Activated T-cell treated with anti-CD3 and anti-CD28 coated beads for 24 hours (primary cell): Measurements from ENCODE around the gene PITPNB.

Experiments used
- DNase-seq: peaks from one replicate; pipeline ENCODE4 v3.0.0-alpha.2; 2020; ENCODE audit warnings: low read depth

PITPNB gene

DNA sequence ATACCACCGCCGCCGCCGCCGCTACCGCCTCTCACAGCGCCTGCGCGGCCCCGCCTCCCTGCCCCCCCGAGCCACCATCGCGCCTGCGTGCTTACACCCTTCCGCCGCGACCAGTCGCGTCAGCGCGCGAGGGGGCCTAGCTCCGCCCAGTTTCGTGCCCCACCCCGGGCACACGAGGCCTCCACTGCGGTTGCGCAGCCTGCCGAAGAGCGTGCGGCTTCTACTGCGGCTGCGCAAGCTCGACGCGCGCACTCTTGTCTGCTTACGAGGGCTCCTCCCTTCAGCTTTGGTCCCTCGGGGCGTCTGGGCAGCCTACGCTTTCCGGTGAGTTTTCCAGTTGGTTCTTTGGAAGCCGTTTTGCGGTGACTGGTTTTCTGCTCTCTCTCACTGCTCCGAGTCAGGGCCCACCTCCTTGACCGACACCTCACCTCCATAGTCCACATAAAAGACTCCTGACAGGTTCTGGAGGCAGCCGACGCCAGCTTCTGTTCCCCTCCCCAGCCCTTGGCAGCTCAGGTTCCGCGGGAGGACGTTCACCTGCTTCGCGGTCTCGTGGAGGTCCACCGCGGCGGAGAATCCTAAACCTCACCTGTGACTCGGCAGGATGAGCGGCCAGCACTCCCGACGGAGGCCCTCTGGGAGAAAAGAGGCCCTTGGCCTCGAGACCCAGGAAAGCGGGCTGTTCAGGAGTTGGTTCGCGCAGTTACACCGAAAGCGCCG, at the start of gene PITPNB:
PITPNB (minus strand) TSS at position 35 of the 720 bp plus-strand sequence. CDS start 65 bp downstream, outside the sequence.
- DNase-seq: peak; percentile 98

DNA sequence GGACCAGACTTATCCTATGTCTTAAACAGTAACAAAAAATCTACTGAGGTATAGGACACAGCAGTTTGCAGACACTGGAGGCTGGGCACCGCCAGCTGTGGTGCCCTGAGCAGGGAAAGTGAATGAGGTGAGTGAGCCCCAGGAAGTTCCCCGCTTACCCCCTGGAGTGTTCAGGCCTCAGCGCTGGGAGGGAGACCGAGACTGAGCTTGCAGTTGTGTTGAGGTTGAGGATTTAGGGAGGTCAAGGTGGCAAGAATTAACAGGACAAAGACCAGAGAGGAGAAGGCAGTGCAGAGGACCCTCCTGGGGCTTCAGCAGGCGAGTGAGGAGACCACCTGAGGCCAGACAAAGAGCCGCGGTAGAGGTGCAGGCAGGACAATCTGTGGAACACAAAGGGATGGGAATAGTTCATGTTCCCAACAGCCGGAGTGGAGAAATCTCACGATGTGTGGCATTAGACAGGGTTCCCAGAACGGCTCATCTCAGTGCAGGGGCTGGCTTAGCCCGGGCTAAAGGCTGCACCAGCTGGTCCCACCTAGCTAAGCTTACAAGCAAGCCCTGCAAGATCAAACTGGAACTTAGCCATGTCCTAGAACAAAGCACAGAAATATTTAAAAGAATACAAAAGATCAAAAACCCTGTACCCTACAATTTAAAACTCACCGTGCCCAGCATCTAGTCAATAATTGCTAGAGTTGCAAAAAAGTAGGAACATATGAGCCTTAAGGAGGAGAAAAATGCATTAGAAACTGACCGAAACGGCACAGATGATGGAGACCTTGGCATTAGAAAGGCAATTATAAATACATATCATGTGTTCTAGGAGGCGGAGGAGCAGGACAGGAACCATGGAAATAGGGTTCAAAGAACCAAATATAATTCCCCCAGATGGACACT, 47.4 kb upstream of the PITPNB start:
- no peak for DNase-seq

DNA sequence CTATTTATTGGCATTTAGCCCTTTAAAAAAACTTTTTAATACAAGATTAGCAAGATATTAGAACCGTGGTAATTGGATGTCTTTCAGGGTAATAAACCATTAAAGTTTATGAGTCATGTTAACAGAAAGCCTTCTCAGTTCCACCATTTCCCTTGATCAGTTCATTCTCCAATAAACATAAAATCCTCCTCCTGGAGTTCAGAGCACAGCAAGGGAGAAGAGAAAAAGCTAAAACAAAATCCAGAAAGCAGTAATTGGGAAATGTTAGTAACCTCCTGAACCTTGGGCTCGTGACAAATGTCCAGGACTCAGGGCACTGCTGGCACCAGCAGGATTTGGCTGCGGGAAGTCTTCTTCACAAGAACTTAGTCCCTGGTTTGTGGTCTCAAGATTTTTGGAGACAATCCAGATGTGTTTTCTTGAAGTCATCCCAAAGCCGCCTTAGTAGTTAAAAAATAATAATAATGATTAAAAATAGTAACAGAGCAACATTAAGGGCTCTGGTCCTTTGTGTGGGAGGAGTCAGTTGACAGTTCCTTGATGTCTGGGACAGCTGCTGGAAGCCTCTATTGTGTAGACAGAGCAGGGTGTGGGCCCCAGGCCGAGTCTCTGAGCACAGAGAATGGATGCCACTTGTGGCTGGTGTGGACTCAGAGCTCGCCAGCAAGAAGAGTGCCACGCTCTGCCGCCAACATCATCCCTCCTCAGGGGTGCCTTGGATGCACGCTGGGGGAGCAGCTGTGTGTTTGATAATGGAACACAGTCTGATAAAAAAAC, 43.4 kb upstream of the PITPNB start:
- DNase-seq: no peak

DNA sequence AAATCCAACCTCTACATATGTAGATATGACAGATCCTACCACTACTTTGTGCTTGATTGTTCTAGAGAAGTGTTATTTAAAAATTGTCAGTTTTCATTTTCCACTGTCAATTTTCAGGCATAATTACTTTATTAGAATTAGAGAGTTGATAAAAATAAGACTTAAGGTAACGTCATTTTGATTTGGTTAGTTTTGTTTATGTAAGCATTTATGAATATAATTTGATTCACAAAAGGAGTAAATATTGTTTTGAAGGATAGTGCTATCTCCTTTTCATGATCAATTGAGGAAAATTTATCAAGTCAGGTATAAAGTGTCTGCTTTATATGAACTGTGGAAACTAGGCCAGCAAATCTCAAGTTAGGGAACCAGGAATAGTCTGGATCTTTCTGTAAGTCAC, 42.6 kb upstream of the PITPNB start:
- DNase-seq: no peak

DNA sequence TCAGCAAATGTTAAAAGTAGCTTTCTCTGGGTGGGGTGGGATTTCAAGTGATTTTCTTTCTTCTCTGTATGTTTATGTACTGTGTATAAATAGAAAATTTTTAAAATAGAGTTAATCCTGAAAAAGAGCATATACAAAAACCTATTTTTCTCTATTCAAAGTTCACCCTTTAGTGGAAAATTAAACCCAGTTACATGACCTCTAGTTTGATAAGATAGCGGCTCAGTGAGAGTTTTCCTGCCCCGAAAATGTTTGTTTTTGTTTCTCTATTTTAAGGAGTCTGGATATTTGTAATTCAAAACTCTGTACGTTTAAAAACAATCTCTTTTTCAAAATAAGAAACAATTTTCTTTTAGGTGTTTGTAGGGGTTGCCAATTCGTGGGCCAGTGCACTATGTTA, 42.1 kb upstream of the PITPNB start:
- no peak for DNase-seq

DNA sequence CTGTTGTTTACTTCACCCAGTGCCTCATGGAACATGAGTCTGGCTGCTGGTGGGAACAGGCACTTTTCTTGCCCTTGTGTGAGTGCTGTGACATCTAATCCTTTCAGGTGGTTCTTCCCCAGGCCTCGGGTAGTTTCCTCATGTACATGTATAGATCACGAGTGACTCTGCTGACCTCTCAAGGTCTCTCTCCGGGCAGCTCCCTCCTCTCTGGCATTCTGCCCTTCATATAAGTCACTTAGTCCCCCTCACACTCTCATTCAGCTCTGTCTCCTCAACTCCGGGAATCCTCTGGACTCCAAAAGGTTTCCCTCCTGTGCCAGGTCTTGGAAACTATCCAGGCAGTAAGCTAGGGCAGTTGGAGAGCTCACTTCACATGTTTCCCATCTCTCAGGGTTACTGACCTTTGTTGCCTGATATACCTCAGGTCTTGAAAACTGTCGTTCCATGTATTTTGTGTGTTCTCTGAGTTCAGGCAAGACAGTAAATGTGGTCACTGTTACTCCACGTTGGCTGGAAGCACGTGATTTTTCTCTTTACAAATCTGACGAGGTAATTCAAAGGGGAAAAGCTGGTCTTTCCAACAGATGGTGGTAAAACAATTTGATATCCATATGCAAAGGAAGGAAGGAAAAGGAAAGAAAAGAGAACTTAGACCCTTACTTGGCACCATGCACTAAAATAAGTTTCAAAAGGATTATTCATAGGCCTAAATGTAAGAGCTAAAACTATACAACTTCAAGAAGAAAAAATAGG, 40.5 kb upstream of the PITPNB start:
- DNase-seq: no peak

DNA sequence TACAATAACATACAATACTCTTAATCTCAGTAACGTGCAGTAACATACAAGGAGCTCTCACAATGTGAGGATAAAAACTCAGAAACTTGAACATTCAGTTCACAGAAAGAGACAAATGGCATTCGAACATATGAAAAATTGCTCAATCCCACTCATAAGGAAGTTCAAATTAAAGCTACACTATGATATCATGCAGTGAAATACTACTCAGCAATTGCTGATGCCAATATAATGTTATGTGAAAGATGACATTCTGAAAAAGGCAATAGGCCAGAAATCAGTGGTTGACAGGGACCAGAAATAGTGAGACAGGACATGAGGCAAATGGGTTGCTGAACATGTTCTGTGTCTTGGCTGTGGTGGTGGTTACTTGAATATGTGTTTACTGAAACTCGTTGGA, 33.7 kb upstream of the PITPNB start:
- DNase-seq: no peak

DNA sequence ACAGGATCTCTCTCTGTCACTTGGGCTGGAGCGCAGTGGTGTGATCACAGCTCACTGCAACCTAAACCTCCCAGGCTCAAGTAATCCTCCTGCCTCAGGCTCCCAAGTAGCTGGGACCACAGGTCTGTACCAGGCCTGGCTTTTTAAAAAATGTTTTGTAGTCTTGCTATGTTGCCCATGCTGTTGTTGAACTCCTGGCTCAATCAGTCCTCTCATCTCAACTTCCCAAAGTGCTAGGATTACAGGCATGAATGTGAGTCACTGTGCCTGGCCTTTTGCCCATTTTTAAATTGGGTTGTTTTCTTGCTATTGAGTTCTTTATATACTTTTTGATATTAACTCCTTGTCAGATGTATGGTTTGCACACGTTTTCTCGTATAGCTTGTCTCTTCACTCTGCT, 33.0 kb upstream of the PITPNB start:
- no peak for DNase-seq

DNA sequence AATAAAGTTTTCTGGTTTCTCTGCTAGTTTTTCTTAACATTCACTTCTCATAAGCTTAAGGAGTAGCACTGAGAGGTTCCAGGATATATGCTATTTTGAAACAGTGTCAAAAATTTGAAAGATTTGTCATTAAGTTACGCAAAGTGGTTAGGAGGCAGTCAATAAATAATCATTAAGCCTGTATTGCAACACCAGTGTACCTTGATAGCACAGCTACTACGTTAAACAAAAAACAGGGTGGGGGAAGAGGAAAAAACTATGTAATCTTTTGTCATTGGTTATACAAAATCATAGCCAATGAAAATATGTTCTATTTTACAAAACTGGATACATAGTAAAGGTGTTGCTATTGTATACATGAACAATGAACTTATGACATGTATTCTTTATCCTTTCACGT, 30.4 kb upstream of the PITPNB start:
- DNase-seq: no peak

DNA sequence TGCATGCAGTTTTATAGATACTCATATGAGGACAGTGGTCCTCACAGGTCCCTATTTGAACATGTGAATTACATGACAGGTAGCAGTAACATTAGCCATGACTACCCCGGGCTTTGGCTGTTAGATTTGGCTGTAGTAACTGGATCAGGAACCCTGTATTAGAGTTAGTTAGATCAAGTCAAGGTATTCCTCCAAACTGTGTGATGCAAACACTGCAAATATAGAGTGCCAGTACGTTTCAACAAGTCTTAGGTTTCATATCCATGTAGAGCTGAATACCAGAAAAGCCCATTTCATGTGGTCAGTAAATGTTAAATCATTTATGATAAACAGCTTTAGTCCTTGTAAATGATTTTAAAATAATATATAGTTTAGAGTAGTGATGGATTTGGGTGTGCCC, 29.5 kb upstream of the PITPNB start:
- DNase-seq: no peak

DNA sequence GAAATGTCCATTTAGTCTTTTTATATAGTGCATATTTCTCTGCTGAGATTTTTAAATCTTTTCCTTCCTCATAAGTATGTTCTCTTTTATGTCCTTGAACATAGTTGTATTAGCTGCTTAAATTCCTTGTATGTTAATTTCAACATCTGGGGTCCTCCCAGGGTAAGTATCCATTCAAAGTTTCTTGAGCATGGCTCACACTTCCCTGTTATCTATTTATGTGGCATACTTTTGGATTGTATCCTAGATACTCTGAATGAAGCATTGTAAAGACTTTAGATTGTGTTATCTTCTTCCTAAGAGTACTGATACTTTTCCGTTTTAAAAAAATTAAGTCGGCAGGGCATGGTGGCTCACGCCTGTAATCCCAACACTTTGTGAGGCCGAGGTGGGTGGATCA, 28.4 kb upstream of the PITPNB start:
- no peak for DNase-seq

DNA sequence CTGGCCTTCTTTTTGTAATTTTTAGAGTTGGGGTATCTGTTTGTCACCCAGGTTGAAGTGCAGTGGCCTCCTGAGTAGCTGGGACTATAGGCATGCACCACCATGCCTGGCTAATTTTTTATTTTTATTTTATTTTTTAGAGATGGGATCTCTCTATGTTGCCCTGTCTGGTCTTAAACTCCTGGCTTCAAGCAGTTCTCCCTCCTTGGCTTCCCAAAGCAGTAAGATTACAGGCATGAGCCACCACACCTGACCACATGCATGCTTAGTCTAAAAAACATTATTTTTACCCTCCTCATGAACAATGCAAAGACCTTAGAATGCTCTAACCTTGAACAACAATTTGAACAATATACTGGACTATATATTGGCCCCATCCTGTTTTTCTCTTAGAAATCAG, 22.1 kb upstream of the PITPNB start:
- no peak for DNase-seq

DNA sequence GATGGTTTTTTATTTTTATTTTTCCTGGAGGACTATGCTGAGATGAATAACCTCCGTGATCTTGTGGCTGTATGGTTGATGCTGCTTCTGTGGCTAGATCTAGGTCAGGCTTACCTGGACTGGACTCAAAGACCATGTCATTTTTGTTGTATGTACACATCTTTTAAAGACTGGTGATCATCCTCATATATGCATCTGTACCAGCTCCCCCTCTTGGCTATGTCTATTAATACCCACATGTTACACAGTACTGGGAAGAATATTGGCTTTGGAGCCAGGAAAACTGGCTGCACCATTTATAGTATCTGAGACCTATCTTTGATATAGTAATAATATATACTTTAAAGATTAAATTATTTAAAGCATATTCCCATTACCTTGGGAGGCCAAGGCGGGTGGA, 18.4 kb upstream of the PITPNB start:
- no peak for DNase-seq

DNA sequence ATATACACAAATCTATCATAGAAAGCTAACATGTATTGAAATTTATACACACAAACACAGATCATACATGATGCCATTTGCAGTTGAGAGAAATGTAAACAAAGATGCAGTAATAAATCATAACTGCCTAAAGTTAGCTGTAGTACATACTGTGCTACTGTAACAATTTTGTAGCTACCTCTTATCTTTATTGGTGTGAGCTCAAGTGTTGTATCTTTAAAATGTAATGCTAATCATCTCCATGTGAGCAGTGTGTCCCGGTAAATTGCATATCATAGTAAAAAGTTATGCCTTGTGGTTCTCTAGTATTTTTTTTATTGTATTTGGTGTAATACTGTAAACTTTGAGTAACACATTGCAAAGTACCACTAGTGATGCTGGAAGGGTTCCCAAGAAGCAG, 16.8 kb upstream of the PITPNB start:
- DNase-seq: no peak

DNA sequence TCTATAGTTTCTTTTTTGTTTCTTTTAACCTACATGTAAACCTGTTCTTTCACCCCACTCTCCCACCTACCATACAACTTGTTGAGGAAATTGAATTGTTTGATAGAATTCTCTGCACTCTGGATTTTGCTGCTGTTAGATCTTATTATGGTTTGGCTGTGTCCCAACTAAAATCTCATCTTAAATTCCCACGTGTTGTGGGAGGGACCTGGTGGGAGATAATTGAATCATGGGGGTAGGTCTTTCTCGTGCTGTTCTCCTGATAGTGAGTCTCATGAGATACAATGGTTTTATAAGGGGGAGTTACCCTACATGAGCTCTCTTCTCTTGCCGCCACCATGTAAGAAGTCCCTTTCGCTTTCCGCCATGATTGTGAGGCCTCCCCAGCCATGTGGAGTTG, 15.0 kb upstream of the PITPNB start:
- DNase-seq: no peak

DNA sequence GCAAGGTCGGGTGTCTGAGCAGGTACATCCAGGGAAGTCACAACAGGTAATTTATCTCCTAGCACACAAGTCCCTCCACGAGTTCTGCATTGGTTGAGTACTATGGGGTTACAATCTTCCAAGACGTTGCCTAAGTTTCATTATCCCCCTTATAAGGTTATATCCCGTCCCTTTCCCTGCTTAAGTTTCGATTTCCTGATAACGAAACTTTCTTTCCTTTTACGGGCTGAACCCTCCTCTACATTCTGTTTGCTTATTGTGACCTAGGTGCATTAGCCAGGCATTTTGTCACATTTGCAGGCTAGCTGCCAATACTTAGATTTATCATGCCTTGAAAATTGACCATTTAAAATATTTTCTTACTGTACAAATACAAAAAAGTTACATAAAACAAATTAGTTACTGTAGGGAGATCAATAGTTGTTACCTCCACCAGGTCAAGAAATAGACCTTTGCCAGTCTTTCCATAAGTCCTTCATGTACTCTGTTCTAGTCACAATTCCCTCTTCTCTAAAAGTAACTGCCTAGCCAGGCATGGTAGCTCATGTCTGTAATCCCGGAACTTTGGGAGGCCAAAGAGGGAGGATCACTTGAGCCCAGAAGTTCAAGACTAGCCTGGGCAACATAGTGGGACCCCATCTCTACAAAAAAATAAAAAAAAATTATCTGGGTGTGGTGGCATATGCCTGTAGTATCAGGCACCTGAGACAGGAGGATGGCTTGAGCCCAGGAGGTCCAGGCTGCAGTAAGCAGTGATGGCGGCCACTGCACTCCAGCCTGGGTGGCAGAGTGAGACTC, 14.3 kb upstream of the PITPNB start:
- DNase-seq: no peak

DNA sequence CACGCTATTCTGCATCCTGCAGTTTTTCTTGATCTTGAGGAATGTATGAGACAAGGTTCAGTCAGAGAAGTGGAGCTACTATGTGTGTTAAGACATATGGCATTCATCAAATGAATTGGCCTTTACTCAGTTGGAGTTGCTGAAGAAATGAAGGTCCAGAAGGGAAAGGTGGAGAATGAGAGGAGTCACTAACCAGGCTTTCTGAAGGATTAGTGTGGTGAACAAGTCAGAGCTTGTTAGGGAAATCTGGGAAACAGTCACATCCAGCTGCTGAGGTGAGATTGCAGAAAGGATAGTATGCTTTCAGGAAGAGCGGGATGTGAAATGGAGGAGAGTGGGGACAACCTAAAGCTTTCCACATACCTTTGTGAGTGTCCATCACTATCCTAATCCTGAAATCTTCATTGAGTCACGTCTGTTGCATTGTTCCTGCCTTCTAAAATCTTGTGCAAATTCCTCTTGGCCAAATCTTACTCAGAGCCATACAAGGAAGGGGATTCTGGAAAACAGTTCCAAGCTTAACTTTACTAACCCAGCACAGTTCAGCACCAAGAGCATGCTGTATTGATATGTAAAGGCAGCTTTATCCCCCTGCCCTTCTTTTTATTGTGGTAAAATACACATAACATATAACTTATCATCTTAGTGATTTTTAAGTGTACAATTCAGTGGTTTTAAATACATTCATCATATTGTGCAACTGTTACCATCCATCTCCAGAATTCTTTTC, 11.4 kb upstream of the PITPNB start:
- DNase-seq: no peak

DNA sequence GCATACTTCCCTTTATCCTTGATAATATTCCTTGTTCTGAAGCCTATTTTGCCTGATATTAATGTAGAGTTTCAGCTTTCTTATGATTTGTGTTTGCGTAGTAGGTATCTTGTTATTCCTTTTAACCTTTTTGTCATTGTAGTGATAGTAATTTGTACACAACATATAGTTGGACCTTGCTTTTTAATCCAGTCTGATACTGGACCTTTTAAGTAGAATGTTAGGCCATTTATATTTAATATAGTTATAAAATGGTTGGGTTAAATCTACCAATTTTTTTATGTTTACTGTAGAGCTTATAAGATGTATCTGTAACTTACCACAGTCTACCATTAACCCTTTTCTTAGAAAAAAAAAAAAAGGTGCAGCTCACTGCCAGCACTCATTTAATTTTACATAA, 8.6 kb upstream of the PITPNB start:
- DNase-seq: no peak

DNA sequence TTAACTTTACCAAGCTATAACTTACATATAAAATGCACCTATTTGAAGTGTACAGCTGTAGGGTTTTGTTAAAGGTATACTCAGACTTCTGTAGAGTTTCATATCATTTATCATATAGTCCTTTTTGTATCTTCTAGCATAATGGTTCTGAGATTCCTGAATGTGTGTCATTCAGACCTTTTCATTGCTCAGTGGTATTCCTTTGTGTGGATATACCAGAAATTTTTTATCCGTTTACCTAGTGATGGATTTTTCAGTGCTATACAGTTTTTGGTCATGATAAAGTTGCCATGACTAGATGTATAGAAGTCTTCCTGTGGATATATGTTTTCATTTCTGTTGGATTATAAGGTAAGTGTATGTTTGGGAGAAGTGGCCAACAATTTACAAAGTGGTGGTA, 6.3 kb upstream of the PITPNB start:
- no peak for DNase-seq

DNA sequence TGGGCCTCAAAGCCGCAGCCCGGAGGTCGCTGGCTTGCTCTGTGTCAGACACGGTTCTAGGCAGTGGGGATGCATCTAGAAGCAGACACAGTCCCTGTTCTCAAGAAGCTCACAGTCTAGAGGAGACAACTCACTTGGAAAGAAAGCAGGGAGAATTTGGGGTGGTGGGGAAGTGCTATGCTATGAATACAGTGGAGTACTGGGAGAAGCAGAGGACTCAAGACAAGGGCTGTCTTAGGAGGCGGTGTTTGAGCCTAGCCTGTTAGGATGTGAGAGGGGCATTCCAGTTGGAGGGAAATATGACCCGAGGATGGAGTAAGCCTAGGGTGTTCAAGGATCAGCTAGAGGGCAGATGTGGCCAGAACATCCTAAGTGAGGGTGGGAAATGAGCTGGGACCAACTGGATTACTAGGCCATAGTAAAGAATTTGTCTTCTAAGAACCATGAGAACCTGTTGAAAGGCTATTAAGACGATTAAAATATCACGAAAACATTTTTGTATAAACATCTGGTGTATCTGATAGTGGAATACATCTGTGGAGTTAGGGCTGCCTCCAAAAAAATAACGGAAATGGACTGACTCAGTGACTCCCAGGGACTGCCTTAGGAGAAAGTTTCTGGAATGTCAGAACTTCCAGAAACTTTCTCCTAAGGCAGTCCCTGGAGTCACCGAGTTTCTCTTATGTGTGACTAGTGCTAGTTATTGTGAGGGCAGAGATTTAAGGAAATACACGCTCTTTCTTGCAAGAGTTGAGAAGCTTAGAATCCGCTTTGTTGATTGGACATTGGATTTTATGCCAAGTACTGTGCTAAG, 1.1 kb upstream of the PITPNB start:
- DNase-seq: no peak
